GM12872 (cell line): ENCODE results near the gene ORMDL1.

ENCODE experiments used
- TF ChIP-seq, protein P1 (sequence below): IDR thresholded peaks from 3 replicates; pipeline ENCODE4 v1.5.1; 2011; ENCODE audit warnings: low read depth, mild to moderate bottlenecking, low read length, moderate library complexity; ENCODE audit not compliant: insufficient read depth

Gene ORMDL1

GRCh38 chr2:189819297-189819704 is 35.2 kb upstream of the ORMDL1 start:
- TF ChIP-seq, protein P1, sequence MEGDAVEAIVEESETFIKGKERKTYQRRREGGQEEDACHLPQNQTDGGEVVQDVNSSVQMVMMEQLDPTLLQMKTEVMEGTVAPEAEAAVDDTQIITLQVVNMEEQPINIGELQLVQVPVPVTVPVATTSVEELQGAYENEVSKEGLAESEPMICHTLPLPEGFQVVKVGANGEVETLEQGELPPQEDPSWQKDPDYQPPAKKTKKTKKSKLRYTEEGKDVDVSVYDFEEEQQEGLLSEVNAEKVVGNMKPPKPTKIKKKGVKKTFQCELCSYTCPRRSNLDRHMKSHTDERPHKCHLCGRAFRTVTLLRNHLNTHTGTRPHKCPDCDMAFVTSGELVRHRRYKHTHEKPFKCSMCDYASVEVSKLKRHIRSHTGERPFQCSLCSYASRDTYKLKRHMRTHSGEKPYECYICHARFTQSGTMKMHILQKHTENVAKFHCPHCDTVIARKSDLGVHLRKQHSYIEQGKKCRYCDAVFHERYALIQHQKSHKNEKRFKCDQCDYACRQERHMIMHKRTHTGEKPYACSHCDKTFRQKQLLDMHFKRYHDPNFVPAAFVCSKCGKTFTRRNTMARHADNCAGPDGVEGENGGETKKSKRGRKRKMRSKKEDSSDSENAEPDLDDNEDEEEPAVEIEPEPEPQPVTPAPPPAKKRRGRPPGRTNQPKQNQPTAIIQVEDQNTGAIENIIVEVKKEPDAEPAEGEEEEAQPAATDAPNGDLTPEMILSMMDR, result no peak

- TF ChIP-seq, protein P1, result no peak
Measured at GRCh38 chr2:189818249-189819038, 34.3 kb upstream of the ORMDL1 start.

DNA sequence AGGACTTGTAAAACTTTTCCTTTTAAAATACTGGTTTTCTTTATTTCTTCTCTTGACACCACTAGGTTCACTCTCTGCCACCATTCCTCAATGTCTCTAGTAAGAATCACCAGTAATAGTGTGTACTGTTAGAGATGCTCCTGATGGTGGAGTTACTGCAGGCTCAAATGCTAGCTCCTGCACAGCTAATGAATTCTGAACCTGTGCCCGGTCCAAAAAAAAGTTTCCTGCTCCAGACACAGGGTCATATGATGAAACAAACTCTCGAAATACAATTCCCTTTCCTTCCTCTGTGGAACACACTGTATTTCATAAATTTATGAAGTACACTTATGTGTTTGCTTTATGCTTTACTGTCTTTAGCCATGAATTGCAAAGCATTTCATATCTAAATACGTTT is 19.3 kb upstream of the ORMDL1 start:
- TF ChIP-seq, protein P1, result no peak

DNA sequence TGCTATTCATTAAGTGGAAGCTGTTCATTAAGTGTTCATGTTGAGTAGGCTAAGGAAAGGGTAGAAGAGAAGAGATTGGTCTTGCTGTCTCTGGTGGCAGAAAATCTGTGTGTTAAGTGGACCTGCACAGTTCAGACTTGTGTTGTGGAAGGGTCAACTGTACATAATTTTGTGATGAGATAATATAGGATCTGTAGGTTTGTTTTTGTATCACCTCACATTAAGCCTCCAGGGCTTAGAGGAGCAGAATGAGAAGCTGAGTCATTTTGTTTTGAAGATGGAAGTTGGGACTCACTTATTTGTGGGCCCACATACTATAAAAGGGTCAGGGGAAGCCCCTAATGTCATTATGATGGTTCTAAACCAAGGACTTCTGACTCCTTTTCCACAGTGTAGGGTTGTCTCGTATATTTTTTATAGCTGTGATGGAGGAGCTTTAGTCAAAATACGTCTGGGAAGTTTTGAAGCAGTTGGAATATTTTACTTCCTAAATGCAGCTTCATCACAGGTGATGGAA is 18.3 kb upstream of the ORMDL1 start:
- TF ChIP-seq, protein P1, result no peak

DNA sequence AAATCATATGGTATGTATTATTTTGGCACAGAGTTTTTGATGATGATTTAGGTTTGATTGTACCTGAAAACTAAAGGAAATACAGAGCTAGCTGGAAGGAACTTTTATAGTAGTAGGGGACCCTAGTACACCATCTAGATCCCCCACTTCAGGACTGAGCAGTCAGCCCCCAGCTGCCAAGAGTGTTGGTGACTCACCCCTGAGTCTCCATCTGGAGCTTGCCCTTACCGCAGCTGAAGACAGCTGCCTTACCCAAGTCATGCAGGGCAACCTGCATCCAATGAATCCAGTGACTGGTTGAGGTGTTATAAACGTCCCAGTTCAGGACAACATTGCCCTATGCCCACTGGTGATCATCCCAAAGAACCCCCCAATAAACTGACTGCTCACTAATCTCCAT is 15.4 kb upstream of the ORMDL1 start:
- TF ChIP-seq, protein P1, result no peak

- TF ChIP-seq, protein P1, result no peak
Measured at GRCh38 chr2:189799030-189799331, 14.8 kb upstream of the ORMDL1 start.

DNA sequence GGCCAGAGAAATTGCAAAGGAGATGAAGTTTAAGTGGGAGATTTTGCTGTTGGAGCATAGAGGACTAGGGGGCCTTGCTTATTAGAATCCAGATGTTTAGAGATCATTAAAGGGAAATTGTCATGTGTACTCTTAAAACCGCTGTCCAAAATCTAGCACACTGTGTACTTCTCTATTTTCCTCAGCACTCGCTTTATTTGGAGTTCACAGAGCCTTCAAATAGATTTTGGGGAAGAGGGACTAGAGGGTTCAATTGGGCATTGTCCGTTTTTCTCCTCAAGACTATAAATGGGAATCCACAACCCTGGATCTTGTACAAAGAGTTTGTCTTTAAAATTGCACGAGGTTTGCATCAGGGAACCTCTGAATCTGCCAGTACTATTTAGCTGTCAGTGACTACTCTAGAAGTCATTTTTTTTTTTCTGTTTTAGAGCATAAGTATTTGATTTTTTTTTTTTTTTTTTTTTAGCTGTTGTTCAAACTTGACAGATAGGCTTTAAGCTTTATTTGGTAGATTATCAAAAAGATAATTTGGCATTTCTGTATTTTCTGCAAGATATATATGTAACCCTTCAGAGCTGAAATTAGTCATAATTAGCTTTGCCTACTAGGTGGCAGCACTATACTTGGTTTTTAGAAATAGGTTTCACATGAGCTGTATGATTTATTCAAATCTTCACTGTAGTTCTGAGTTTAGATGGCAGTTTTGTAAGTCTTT is 14.3 kb upstream of the ORMDL1 start:
- TF ChIP-seq, protein P1, result peak; percentile 26; the same call in 1 of the 3 replicates
